ENCODE data around the gene OR9I1. TPM values are rescaled to one million over a fixed set of nuclear protein-coding genes. Genes with fewer than 3 reads are reported as not detected.

OR9I1 gene
- polyA plus RNA-seq (2012; ENCODE audit: insufficient read depth, insufficient read length), result not detected

- H3K4me3 ChIP-seq (ENCODE audit: low read length), result no peak within 1 kb of the TSS
- no peak for DNase-seq (ENCODE audit: low read depth, low spot score)
Observed at GRCh38 chr11:58125469-58125868, at the start of gene OR9I1. Gene OR9I1 (minus strand): TSS chr11:58125530. CDS start chr11:58119444, 6,086 bp downstream.

DNA sequence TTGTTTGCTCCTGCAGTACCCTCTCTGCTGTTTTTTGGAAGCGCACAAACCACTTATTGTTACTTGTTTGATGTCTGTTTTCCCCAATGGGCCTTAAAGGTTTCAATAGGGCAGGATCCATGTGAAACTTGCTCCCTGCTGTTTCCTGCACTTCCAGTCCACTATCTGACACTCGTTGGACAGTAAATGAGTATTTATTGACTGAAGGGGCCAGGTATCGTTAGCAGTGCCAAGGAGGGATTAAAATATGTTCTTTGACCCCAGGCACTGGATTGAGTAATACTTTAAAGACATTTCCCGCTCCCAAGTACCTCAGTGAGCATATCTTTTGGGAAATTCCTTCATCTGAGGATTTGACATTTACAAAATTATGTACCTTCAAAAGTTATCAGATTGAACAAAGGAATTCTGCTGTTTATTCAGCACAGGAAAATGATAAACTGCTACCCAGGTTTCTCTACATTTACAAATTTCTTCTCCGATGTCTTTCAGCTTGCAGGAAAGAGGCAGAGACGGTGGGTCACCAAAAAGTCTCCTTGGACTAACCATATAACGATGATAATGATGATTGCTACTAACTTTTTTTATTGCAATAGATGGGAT lies 40.3 kb upstream of the OR9I1 start:
- H3K4me3 ChIP-seq (ENCODE audit: low read length), result no peak overlapping the region
- no peak for DNase-seq (ENCODE audit: low read depth, low spot score)

DNA sequence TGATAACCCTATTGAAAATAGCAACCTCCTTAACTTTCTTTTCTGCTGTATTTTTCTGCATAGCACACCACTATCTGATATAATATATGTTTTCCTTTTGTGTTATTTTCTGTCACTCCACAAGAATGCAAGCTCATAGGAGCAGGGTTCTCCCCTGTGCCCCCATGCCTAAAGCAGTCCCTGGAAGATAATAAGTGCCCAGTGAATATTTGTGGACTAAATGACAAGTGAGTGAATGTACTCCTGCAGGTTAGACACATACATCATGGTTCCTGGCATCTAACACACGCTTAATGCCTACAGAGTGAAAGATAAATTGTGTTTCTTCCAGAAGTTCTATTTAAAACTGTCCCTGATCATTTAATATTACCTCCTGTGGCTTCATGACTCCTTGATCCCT lies 39.7 kb upstream of the OR9I1 start:
- DNase-seq (ENCODE audit: low read depth, low spot score), result no peak
- no peak overlapping the region for H3K4me3 ChIP-seq (ENCODE audit: low read length)

GRCh38 chr11:58164389-58164788 lies 39.1 kb upstream of the OR9I1 start:
- H3K4me3 ChIP-seq (ENCODE audit: low read length), result no peak overlapping the region
- DNase-seq (ENCODE audit: low read depth, low spot score), result no peak

DNA sequence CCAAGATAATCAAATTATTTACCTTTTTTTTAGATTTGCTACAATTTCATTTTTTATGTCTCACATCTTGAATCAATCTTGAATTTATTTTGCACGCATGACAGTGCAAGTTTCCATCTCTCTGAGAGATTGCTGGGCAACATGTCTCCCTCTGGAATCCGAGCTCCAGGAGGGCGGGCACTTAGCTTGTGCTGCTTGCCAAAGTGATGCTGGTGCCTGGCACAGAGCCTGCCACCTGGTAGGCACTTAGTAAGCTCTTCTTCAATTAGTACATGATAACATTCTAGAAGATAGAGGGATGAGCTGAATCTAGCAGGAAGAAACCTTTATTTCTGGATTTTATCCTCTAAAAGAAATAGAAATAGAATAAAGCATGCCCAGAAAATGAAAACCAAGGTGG lies 27.5 kb upstream of the OR9I1 start:
- no peak overlapping the region for H3K4me3 ChIP-seq (ENCODE audit: low read length)
- DNase-seq (ENCODE audit: low read depth, low spot score), result no peak

DNA sequence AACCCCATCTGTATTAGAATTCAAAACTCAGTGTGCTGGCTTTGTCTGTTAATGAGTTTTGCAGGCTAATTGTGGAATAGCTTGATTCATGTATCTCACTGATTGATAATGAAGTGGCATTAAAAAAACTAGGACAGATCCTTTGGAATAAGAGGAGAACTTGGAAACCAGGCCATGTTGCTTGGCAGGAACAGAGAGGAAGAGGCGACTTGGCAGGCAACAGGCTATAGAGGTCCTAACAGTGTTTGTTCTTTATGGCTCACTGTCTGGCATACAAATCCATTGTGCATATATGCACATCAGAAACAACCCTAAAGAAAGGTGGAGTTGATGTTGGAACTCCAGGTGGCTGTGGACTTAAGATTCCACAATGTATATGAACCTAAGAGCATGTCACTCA lies 17.4 kb upstream of the OR9I1 start:
- no peak overlapping the region for H3K4me3 ChIP-seq (ENCODE audit: low read length)
- no peak for DNase-seq (ENCODE audit: low read depth, low spot score)

- no peak overlapping the region for H3K4me3 ChIP-seq (ENCODE audit: low read length)
- no peak for DNase-seq (ENCODE audit: low read depth, low spot score)
Observed at GRCh38 chr11:58135171-58135570, 9.8 kb upstream of the OR9I1 start.

DNA sequence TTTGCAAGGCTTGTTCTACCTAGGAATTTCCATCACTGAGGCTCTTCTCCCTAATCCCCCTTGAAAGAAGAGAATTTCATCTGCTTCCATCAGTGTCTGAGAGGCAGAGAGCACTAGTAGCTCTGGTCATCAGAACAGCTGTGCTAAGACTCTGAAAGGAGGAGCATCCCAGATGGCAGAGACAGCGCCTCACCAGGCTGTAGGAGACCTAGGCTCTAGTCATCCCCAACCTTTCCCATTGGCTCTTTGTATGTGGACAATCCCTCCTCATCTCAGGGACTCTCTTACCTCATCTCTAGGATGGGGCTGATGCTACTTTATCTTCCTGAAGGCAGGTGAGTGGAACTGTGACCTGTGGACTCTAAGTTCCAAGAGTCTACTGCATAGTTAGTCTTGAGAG lies 8.8 kb upstream of the OR9I1 start:
- no peak for DNase-seq (ENCODE audit: low read depth, low spot score)
- no peak overlapping the region for H3K4me3 ChIP-seq (ENCODE audit: low read length)

- no peak overlapping the region for H3K4me3 ChIP-seq (ENCODE audit: low read length)
- no peak for DNase-seq (ENCODE audit: low read depth, low spot score)
Observed at GRCh38 chr11:58133309-58134076, 8.2 kb upstream of the OR9I1 start.

GRCh38 chr11:58127350-58127749 lies 2.0 kb upstream of the OR9I1 start:
- DNase-seq (ENCODE audit: low read depth, low spot score), result no peak
- no peak overlapping the region for H3K4me3 ChIP-seq (ENCODE audit: low read length)

DNA sequence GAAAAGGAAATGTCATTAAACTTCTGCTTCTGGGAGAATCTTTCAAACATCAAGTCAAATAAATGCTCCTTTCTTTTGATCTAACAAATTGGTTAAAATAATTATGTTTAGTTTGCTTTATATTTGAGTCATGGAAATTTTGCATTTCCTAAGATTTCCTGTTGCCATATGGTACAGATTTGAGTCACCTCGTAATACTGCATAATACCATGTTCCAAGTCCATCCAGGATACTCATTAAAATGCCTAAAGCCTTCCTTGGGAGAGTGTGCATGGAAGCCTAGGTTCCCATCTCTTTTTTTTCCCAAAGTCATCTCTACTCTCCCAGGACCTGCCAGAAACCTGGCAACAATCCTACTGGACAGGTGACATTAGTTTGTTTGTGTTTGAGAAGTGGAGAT lies 4.2 kb downstream of the OR9I1 start:
- H3K4me3 ChIP-seq (ENCODE audit: low read length), result no peak overlapping the region
- no peak for DNase-seq (ENCODE audit: low read depth, low spot score)

GRCh38 chr11:58097437-58097836 lies 27.9 kb downstream of the OR9I1 start:
- no peak overlapping the region for H3K4me3 ChIP-seq (ENCODE audit: low read length)
- DNase-seq (ENCODE audit: low read depth, low spot score), result no peak

DNA sequence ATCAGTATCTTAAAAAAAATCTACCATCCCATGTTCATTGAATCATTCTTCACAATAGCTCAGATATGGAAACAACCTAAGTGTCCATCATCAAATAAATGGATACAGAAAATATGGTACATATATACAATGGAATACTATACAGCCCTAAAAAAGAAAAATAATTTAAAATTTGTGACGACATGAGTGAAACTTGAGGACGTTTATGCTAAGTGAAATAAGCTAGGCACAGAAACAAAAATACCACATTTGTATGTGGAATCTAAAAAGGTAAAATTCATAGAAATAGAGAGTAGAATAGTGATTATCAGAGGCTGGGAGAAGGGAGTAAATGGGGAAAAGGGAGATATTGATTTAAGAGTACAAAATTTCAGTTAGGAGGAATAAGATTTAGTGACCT lies 38.8 kb downstream of the OR9I1 start:
- DNase-seq (ENCODE audit: low read depth, low spot score), result no peak
- H3K4me3 ChIP-seq (ENCODE audit: low read length), result no peak overlapping the region

DNA sequence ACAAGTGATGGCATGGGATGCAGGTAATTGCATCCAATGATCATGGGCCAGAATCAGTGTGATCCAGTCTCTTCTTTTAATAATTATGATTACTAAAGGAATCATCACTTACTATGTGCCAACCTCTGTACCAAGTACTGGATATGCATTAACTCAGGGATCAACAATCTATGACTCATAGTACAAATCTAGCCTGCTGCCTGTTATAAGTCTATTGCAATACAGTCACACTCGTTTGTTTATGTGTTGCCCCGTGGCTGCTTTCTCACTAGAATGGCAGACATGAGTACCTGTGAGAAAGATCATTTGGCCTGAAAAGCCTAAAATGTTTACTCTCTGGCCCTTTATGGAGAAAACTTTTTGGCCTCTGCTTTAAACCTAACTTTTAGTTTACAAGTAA lies 49.5 kb downstream of the OR9I1 start:
- H3K4me3 ChIP-seq (ENCODE audit: low read length), result no peak overlapping the region
- no peak for DNase-seq (ENCODE audit: low read depth, low spot score)

- DNase-seq (ENCODE audit: low read depth, low spot score), result no peak
- H3K4me3 ChIP-seq (ENCODE audit: low read length), result no peak overlapping the region
Observed at GRCh38 chr11:58070585-58070984, 54.7 kb downstream of the OR9I1 start.

DNA sequence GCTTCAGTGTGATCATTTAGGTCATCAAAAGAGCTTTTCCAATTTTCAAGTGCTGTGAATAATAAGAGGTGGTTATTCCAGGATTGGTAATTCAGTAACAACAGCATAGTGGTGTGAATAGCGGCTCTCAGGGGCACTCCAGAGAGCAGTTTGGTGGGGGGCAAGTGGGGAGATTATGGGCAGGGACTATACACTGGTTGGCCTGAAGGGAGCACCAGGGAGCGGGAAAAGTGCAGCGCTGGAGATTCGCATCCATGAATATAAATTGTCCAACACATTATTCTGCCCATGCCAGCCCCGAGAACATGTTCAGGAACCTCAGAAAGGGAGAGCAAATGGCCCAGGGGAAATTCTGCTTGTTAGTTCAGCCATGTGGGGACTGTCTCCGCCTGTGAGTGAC lies 56.7 kb downstream of the OR9I1 start:
- no peak for DNase-seq (ENCODE audit: low read depth, low spot score)
- H3K4me3 ChIP-seq (ENCODE audit: low read length), result no peak overlapping the region

DNA sequence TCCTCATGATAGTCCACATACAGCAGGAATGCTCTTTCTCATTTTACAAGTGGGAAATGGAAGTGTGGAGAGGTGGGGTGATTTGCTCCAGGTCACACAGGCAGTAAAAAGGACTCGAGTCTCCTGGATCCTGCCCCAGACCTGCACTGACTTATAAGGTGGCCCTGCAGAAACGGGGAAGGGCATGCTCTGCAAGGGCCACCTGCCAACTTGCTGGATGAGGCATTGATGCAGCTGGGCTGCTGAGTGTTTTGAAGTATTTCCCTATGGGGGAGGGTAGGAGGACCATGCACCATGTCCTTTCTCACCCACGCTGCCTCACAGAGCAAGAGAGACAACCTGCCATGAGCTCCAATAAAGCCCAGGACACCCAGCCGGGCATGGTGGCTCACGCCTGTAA lies 57.6 kb downstream of the OR9I1 start:
- H3K4me3 ChIP-seq (ENCODE audit: low read length), result no peak overlapping the region
- no peak for DNase-seq (ENCODE audit: low read depth, low spot score)
